Stimulated activated CD8-positive, alpha-beta memory T cell treated with anti-CD3 and anti-CD28 coated beads, Interleukin-12 subunit alpha, Interleukin-12 subunit beta, amount 100 ng/mL, for 24 hours (primary cell): ENCODE data around the gene NALCN.

Experiments used
- DNase-seq: peaks from one replicate; pipeline ENCODE4 v3.0.0-alpha.2; 2020; ENCODE audit errors: extremely low read depth

Gene NALCN

DNA sequence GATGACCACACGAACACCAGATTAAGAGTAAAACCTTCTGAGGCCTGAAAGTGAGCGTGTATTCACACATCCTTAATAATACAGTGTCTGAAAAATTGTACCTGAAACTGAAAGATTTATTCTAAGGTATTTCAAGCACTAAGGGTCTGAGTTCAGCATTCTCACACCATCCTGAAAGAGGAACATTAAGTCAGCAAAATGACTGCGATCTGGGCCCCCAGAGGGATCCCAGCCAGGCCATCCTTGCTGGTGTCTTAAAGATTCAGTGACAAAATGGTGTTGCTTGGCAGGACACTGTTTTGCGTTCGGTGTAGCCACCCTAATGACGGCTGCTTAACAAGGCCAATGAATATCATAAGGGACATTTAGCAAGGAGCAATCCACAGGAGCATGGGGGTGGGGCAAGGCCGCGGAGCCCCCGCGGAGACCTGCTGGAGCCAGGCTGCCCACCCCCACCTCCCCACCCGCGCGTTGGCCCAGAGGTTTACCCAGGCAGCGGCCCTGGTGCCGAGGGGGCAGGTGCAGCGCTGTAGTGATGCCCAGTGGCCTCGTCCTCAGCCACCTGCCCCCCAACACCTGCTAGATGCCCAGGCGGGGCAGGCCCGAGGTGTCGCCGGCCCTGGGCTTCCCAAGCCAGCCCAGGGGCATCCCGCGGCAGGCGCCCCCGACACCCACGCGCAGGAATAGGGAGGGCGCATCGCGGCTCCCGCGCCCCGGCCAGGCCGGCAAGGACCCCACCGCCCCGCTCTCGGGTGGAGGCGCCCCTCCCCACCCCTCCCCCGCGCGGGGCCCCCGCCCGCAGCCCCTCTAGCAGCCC lies 742 bp downstream of the NALCN start:
- no peak for DNase-seq

DNA sequence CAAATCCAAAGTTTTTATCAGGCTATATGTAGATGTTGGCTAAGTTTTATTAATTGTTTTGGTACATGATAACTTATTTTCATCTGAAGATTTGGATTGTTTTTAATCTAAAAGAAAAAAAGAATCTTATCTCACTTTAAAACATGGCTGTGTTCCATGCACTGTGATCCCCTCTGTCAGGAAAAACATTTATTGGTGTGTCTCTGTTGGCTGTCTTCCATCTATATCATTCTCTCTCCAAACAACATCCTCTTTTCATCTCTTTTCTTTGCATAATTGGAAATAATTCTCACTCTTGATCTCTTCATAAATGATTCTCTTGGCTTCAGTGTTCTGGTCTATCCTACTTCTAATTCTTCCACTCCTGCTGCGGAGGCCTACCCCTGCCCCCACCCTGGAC lies 4.2 kb downstream of the NALCN start:
- DNase-seq = no peak

DNA sequence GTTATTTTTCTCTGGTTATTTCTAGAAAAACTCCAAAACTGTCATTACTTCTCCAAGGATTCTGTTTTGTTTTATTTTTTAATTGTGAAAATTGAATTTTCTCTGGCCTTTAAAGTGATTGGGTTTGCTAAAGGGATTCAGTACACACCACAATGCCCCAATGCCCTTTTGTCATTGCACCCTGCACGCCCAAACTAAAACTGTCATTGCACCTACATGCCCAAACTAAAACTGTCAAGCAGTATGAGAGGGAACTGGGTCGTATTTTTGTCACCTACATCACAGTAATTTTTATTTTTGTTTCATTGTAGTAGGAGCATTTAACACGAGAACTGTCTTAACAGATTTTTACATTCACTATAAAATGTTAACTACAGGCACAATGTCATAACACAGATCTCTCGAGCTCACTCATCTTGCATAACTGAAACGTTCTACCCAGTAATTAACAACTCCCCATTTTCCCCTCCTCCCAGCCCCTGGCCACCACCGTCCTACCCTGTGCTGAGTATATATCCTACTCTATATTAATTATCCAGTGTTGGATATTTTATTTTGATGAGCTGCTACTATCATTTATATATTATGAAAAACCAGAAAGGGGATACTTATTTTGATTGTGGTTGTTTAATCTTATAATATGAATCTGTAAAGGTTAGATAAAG lies 7.2 kb downstream of the NALCN start:
- no peak for DNase-seq

DNA sequence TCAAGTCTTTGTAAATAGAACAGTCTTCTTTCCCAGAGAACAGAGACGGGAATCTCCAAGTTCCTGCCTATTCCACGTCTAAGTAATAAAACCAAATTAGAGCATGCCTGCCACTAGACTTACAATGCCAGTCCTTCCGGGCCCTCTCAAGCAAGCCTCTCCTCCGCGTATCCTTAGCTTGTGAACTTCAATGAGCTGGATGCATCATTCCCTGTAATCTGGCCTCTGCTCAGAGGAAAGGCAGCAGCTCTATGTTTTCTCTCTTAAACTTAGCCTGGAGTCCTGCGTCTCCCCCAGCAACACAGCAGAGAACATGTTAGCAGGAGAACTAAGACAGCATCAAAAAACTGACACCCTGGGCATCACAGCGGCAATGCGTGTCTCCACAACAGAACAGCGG lies 8.2 kb downstream of the NALCN start:
- no peak for DNase-seq

DNA sequence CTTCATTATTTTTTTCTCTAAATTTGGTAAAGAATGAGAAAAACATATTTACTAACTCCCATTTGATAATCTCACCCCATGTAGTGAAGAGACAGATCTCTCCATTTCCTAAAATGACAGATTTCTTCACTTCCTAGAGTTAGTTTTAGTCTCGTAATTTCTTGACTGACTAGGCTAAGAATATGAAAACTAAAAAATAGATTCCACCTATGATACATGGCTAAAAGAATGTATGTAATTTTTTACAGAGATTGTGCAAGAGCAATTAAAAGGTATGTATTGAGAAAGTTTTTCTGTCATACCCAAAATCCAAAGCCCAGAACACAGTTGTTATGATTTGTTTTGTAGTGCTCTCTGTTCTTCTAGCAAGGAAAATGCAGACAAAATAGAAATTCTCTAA lies 9.5 kb downstream of the NALCN start:
- DNase-seq = no peak

DNA sequence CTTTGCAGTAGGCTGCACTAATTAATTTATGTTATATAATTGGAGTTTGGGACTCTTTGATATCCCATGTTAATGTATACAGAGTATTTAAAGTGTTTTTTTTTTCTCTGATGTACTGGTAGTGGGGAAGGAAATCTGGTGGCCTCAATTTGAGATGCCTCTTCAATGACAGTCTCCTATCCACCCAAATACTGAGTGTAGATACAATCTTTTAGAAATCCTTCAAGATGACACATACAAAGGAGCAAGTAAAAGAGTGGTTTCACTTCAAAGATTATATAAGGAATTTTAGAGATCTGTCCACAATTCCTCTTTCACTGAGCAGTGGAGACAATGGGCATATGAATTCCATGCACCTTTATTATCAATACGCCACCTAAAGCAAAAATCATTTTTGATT lies 15.1 kb downstream of the NALCN start:
- no peak for DNase-seq

- DNase-seq = no peak
These were observed 16.9 kb downstream of the NALCN start for GRCh38 chr13:101399365-101399764.

- DNase-seq = no peak
These were observed 17.4 kb downstream of the NALCN start for GRCh38 chr13:101398920-101399319.

- DNase-seq = no peak
These were observed 18.1 kb downstream of the NALCN start for GRCh38 chr13:101398191-101398590.

GRCh38 chr13:101397742-101398141 lies 18.6 kb downstream of the NALCN start:
- no peak for DNase-seq

GRCh38 chr13:101394605-101395004 lies 21.7 kb downstream of the NALCN start:
- no peak for DNase-seq

DNA sequence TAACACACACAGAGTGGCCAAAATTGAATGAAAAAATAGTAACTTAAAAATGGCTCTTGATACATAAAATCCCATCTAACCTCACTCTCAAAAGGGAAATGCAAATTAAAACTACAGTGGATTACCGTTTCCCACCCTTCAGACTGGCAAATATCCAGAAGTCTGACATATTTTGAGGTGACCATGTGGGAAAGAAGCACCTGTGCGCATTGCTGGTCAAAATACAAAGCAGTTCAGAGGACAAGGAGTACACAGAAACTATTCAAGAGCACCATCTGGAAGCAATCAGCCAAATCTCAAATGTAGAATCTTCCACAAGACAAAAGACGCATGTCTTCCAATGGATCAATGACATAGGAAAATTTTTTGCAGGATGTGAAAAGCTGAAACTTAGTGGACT lies 23.2 kb downstream of the NALCN start:
- DNase-seq = no peak

DNA sequence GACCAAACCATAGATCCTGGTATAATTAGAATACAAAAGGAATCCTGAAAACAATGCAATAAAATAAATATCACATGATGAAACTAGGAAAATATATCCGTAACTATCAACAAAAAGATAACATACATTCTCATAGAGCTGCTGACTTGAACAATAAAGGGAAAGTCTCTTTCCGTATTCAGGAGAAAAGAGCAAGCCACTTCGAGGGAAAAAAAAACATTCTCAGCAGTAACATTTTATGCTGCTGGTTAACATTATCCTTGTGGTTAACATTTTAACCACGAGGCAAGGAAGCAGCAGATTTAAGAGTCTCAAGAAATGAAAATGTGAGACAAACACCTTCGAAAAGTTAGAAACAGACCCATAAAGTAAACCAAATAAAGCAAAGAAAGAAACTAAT lies 25.8 kb downstream of the NALCN start:
- DNase-seq = no peak

- DNase-seq = no peak
These were observed 31.4 kb downstream of the NALCN start for GRCh38 chr13:101384929-101385328.

DNA sequence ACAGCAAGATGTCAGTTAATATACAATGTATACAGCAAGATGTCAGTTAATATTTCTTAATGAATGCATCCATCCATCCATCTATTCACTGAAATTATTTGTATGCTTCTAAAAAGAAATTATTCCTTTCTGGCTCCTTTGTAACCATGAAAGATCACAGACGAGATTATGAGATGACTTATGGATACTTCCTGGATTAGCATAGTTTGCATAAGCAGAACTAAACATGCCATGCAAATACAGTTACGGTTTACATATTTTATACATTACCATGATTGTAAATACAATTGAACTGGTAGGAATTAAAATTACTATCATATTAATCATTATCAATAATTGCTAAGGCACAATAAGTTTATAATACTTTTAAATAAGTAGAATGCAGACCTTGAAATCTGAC lies 32.7 kb downstream of the NALCN start:
- DNase-seq = no peak

GRCh38 chr13:101382701-101383100 lies 33.6 kb downstream of the NALCN start:
- DNase-seq = no peak

DNA sequence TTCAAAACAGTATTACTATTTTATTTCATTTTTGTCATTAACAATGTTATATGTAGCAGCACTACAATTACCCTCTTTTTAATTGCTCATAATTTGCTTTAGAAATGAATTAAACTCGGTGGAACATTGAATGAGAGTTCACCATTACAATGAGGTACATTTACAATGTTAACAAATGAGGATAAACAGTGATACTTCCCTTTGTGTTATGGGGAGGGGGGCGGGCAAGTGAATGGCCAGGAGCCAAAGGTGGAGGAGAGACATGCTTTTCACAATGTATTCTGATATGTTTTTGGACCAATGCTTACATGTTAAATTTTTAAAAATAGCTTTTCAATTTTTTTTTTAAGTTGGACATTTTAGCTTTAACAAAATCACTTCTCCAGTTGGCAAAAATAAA lies 34.2 kb downstream of the NALCN start:
- no peak for DNase-seq

- DNase-seq = no peak
These were observed 55.8 kb downstream of the NALCN start for GRCh38 chr13:101360525-101360924.

- no peak for DNase-seq
These were observed 61.4 kb downstream of the NALCN start for GRCh38 chr13:101354895-101355294.

- no peak for DNase-seq
These were observed 69.2 kb downstream of the NALCN start for GRCh38 chr13:101346942-101347728.

GRCh38 chr13:101346161-101346560 lies 70.1 kb downstream of the NALCN start:
- no peak for DNase-seq

DNA sequence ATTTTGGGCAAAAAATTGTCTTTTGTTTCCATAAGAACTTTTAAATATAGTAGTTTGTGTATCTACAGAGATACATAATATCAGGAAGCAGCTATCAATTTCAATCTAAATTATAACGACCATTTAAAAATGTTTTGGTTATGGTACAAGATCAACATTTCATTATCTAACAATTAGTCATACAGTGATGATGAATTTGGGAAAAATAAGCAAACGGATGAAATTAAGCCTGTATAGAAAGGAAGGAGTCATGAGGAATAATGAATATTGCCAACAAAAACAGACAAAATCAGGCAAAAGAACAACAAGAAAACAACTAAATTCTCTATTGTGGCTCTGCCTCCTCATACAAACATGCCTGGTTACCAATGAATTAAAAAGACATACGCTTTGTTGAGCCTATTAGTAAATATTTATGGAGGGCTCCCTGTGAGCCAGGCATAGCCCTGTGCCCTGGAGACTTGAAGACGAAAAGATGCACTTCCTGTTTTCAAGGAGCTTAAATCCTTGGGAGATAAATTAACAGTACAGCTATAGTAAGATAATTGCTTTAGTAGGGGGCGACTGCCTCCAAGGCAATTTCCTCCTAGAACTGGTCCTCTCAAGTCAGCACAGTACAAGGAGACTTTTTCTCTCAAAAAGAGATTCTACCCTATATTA lies 73.0 kb downstream of the NALCN start:
- no peak for DNase-seq
